ENCODE data around the gene MAGEB10. TPM values are rescaled to one million over a fixed set of nuclear protein-coding genes. Genes with fewer than 3 reads are reported as not detected.
A peak's percentile ranks its signal among the peaks of the same experiment; 100 is the strongest.
"Not testable (repeated sequence)": the region's sequence is repeated elsewhere in the genome, so short reads cannot be mapped to it uniquely, and the experiment has no call there.

MAGEB10 gene, protein sequence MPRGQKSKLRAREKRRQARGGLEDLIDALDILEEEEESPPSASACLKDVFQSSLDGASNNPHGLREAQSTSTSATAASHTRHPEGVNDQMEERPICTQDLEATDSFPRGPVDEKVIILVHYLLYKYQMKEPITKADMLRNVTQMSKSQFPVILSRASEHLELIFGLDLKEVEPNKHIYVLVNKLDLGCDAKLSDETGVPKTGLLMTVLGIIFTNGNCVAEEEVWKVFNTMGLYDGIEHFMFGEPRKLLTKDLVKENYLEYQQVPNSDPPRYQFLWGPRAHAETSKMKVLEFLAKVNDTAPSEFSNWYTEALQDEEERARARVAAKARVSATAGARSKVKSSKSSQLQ
- total RNA-seq (2014; rRNA removed; shearing (Covaris generic)), result not detected in 2 replicates

GRCh38 chrX:27807690-27808089 lies at the start of gene MAGEB10:
Gene MAGEB10 (plus strand): TSS chrX:27807990. CDS start chrX:27821307, 13,317 bp downstream.
- no peak for DNase-seq (ENCODE audit: low spot score)

GRCh38 chrX:27765718-27766117 lies 42.1 kb upstream of the MAGEB10 start:
- DNase-seq (ENCODE audit: low spot score), result no peak

DNA sequence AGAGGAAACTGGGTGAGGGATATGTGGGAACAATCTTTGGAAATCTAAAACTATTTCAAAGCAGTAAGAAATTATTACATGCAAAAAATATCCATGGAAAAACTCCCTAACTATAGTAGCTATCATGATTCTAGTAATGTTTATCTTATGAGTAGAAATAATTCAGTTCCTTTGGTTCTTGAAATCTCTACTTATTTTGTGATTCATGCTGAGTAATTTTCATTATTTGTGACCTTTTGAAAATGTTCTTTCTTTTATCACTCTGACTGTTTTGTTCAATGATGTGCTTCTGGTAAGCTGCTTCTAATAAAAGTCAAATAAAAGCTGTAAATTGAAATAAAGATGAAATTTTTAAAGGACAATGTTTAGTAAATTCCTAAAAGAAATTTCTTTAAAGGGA lies 40.4 kb upstream of the MAGEB10 start:
- peak; percentile 27 for DNase-seq (ENCODE audit: low spot score)

GRCh38 chrX:27775984-27776383 lies 31.8 kb upstream of the MAGEB10 start:
- no peak for DNase-seq (ENCODE audit: low spot score)

DNA sequence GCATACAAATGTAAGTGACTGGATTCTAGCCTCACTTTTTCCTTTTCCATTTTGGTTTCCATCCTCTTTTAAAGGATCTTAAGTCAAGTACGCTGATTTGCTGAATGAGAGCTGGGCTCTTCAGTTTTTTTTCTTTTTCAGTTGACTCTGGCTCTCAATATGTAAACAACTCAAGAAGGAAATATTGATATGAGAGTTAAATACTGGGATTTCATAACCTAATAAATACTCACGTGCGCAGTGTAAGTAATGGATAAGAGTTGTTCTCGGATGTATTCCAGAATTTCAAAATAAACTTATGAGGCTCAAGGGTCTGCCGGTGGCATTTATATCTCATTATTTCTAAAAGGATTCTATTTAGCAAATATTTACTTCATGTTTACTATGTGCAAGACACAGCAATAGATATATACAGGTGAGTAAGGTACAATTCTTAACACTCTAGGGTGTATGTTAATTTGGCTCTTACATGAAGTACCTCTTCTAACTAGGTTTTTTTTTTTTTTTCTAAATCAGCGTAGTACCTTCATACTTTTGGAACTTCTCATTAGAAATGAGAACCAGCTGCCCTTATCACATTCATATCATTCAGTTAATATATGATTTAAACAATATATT lies 11.0 kb upstream of the MAGEB10 start:
- no peak for DNase-seq (ENCODE audit: low spot score)

GRCh38 chrX:27797575-27797974 lies 10.2 kb upstream of the MAGEB10 start:
- no peak for DNase-seq (ENCODE audit: low spot score)

DNA sequence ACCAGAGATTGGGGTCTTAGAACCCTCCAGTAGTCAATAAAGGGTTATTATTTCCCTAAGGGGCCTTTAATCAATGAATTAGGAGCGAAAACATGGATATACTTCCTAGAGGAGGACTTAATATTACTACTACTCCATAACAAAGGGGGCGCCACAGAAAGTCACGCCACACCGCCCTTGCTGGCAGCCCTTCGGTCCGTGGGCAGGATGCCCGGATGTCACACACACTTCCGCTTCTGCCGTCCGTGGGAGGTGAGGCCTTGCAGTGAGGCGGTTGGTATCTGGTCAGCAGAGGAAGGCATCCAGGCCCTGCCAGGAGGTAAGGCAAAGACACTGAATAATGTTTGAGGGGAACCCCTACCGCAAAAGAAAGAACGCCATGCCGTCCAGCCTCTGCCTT lies 436 bp downstream of the MAGEB10 start:
- no peak for DNase-seq (ENCODE audit: low spot score)

DNA sequence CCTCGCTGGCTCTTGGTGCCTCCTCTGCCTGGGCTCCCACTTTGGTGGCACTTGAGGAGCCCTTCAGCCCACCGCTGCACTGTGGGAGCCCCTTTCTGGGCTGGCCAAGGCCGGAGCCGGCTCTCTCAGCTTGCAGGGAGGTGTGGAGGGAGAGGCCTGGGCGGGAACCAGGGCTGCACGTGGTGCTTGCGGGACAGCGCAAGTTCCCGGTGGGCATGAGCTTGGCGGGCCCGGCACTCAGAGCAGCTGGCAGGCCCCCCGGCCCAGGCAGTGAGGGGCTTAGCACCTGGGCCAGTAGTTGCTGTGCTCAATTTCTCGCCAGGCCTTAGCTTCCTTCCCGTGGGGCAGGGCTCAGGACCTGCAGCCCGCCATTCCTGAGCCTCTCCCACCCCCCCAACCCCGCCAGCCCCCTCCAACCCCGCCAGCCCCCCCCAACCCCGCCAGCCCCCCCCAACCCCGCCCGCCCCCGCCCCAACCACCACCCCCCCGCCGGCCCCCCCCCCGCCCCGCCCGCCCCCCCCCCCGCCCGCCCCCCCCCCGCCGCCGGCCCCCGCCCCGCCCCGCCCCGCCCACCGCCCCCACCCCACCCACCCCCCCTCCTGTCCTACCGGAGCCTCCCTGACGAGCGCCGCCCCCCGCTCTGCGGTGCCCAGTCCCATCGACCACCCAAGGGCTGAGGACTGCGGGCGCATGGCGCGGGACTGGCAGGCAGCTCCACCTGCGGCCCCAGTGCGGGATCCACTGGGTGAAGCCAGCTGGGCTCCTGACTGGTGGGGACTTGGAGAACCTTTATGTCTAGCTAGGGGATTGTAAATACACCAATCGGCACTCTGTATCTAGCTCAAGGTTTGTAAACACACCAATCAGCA lies 1.4 kb downstream of the MAGEB10 start:
- DNase-seq (ENCODE audit: low spot score), result not testable (repeated sequence)

DNA sequence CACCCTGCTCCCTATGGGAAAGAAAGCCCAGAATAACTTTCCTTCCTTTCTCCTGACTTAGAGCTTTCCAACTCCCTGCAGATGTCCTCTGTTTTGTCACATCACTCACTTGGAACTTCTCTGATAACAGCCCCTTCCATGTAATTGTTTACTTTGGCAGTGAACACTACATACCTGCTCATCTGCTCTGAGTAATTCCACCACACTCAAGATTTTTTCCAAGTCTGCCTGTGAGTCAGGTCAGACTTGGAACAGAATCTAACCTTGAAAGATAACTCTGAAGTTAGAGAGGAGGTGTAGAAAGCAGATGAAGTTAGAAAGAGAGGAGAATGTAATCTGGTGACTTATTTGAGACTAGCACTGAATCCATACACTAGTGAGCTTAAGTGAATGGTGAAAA lies 7.4 kb downstream of the MAGEB10 start:
- DNase-seq (ENCODE audit: low spot score), result peak; percentile 84

DNA sequence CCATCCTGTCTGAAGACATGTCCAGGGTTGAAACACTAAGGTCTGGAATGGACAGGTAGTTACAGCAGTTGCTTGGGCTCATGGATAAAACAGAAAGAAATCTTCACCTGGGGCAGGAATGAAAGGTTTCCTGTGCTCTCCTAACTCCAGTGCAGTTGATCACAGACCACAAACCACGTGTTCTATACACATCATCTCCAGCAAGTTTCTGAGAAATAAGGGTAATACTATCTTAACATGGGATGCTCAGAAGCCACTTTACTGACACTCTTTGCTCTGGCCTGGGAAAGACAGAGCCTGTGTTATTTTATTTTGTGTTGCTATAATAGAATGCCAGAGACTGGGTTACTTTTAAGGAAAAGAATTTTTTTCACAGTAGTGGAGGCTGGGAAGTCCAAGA lies 16.0 kb downstream of the MAGEB10 start:
- no peak for DNase-seq (ENCODE audit: low spot score)

- DNase-seq (ENCODE audit: low spot score), result no peak
These were observed 30.4 kb downstream of the MAGEB10 start for GRCh38 chrX:27838185-27838584.

DNA sequence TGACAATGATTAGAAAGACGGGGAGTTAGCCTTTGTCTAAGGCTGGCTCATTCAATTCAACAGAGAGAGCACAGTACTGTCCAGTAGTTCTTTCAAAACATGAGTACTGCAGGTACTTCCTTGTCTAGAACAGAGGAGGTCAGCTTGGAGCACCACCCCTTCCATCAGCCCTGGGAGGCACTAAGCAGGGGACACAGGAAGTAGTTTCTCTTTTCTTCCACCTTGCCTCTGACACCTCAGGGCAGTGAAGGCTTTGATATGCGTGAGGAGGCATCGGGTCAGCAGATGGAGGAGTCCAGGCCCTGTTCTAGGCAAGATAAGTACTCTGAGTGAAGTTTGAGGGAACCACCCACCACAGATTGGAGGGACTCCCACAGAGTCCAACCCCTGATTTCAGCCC lies 33.1 kb downstream of the MAGEB10 start:
- DNase-seq (ENCODE audit: low spot score), result no peak

DNA sequence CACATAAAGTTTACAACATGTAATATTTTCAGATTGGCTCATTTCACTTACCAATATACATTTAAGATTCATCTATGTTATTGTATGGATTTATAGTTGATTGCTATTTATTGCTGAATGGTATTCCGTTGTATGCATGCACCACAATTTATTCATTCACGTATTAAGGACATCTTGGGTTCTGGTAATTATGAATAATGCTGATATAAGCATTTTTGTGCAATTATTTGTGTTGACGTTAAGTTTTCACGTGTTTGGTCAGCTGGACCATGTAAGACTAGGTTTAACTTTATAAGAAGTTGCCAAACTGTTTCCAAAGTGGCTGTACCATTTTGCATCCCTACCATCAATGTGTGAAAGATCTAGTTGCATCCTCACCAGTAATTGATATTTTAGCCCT lies 35.1 kb downstream of the MAGEB10 start:
- no peak for DNase-seq (ENCODE audit: low spot score)

DNA sequence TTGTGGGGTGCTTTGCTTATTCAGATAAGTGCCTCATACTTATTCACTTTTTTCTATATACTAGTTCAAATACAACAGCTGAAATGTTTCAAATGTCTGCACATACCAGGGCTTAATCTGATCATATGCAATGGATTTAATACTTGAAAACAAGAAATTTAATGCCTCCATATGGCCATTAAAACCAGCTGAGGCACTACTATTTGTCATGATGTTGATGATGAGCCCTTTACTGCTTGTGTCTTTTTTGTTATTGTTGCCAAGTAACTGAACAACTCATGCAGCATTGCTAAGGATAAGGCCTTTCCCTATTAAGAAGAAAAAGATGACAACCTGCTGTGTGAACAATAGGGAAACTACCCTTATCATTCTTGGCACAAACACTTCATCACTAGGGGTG lies 52.5 kb downstream of the MAGEB10 start:
- no peak for DNase-seq (ENCODE audit: low spot score)

GRCh38 chrX:27863809-27864208 lies 56.0 kb downstream of the MAGEB10 start:
- DNase-seq (ENCODE audit: low spot score), result no peak

Other genes starting within 250 kb of the MAGEB10 start
- not detected in 2 replicates for gene DCAF8L2, start 217.6 kb upstream of the MAGEB10 start, total RNA-seq (2014; rRNA removed; shearing (Covaris generic))
- gene DCAF8L1, start 173.5 kb downstream of the MAGEB10 start, total RNA-seq (2014; rRNA removed; shearing (Covaris generic)), result not detected in 2 replicates